HG02642 (cell line): ENCODE data around the gene UMPS.
A peak's percentile ranks its signal among the peaks of the same experiment; 100 is the strongest.
"Not testable (repeated sequence)": the region's sequence is repeated elsewhere in the genome, so short reads cannot be mapped to it uniquely, and the experiment has no call there.

Experiments
- ATAC-seq: cut with Tn5 transposase; IDR thresholded peaks from one replicate; pipeline ENCODE4 v1.9.1; 2021; ENCODE audit warnings: mild to moderate bottlenecking; ENCODE audit not compliant: unreplicated experiment, poor library complexity

Gene UMPS

GRCh38 chr3:124705552-124705951, 24.7 kb upstream of the UMPS start:
- no peak for ATAC-seq

DNA sequence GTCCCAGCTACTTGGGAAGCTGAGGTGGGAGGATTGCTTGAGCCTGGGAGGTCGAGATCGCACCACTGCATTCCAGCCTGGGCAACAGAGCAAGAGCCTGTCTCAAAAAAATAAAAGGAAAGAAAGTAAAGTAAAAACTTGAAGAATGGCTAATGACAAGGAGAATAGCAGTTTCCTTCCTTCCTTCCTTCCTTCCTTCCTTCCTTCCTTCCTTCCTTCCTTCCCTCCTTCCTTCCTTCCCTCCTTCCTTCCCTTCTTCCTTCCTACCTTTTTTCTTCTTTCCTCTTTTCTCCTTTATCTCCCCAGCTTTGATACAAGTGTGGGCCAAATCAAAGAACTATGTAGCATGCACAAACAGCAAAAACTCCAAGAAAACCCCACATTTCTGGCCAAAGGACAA, 23.0 kb upstream of the UMPS start:
- ATAC-seq: not testable (repeated sequence)

DNA sequence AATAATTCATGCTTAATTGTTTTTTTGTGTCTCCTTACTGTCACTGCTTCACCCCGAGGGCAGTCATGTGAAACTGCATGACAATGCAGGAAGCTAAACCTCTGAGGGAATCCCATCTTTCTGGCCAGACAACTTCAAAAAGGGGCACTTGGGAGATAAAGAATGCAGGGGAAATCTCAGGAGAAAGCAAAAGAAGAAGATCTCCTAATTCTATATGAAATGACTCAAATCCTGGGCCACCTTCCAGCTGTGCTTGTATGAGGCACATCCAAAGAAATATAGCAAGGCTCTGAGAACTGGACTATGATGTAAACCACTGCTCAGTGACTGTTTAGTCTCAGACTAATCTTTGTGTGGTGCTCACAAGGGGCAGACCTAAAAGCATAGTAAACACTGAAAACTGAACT, 22.6 kb upstream of the UMPS start:
- ATAC-seq: no peak

DNA sequence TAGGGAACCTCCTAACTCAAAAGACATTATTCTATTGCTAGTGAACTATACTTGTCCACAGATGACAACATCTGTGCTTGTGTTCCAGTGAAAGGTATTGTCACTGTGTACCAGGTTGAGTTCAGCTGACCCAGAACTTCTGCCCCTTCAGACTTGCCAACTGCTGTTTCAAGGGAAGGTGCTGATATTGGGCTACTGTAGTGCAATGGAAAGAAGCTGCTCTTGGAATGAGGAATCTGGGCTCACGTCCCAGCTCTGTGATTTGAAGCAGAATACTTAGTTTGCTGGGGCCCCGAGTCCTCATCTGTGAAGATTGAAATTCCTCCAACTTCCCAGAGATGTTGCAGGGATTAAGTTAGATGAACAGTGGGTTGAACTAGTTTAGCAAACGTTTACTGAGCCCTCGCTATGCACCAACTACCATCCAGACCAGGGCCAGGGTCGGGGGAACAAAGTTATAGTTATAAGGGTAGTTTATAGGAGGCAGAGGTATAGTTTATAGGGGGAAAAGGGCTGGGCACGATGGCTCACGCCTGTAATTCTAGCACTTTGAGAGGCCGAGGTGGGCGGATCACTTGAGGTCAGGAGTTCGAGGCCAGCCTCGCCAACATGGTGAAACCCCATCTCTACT, 15.9 kb upstream of the UMPS start:
- no peak for ATAC-seq

GRCh38 chr3:124722589-124722988, 7.7 kb upstream of the UMPS start:
- no peak for ATAC-seq

DNA sequence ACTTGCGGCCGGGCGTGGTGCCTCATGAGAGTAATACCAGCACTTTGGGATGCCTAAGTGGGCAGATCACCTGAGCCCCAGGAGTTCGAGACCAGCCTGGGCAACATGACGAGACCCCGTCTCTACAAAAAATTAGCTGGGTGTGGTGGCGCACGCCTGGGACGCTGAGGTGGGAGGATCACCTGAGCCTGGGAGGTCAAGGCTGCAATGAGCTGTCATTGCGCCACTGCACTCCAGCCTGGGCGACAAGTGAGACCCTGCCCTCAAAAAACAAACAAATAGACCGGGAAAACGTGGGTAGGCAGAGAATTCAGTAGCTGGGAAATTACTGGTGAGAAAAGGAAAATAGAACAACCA, 667 bp downstream of the UMPS start:
- ATAC-seq: no peak

- ATAC-seq: no peak
These were observed 1.5 kb downstream of the UMPS start for GRCh38 chr3:124731760-124732159.

DNA sequence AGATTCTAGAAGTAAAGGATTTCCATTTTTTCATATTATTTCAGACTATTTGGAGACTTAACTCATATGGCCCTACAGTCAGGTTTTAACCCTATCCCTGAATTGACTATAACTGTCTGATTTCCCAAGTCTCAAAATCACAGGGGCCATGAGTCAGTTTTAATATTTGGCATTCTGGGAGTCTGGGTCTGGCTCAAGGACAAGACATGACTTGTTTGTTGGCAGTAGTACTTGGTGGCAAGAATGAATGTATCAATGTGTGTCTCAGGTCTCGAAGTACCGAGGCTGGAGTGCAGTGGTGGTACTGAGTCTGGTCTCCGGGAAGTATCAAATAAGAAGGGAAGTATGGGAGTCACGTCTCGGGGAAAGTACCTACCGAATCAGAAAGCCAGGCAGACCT, 10.8 kb downstream of the UMPS start:
- no peak for ATAC-seq

DNA sequence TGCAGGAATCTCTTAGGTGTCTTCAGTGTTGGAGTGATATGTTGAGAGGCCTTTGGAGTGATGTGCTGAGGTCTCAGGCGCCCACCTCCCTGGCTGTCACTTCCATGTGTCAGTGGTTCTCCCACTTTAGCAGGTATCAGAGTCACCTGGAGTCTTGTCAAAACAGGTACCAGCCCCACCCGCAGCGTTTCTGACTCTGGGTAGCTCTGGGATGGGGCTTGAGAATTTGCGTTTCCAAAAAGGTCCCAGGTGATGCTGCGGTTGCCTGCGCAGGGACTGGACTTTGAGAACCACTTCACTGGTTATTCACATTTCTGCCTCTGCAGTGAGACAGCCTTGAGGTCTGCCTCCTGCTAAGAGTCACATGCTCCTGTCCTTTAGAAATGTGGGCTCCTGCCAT, 15.5 kb downstream of the UMPS start:
- ATAC-seq: no peak

DNA sequence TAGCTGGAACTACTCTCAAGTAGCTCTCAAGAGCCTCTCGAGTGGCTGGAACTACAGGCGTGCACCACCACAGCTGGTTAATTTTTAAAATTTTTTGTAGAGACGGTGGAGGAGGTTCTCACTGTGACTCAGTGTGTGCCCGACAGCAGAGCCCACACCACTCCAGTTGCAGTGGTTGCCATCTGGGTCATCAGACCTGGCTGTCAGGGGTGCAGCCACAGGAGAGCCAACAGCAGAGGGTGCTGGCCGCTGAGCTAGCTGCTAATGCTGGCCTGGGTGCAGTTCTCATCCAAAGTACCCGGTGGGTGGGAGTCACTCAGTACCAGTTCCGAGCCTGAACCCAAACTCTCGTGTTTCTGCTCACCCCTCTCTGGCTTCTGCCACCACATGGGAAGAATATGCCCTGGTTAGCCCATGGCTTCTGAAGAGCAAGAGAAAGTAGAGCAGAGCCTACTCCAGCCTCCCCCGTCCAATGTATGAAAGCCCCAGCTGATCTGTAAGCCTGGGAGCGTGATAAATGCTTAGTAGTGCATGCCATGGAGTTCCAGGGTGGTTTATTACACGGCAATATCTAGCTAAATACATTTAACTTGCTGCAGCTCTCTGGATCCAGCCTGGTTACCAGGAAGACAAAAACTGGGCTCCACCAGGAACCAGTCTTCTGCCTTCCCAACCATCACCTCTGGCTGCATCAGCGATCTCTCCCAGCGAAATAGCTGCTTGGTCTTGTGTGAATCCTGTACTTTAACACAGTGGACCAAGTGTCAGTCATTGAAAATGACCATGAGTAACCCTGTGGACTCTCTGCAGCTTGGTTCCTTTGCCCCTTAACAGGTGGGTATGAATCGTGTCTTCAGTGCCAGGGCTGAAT, 17.1 kb downstream of the UMPS start:
- ATAC-seq: no peak

- ATAC-seq: no peak
These were observed 18.4 kb downstream of the UMPS start for GRCh38 chr3:124748560-124749198.

DNA sequence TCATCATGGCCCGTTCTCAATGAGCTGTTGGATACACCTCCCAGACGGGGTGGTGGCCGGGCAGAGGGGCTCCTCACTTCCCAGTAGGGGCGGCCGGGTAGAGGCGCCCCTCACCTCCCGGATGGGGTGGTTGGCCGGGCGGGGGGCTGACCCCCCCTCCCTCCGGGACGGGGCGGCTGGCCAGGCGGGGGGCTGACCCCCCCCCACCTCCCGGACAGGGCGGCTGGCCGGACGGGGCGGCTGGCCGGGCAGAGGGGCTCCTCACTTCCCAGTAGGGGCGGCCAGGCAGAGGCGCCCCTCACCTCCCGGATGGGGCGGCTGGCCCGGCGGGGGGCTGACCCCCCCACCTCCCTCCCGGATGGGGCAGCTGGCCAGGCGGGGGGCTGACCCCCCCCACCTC, 19.6 kb downstream of the UMPS start:
- not testable (repeated sequence) for ATAC-seq

DNA sequence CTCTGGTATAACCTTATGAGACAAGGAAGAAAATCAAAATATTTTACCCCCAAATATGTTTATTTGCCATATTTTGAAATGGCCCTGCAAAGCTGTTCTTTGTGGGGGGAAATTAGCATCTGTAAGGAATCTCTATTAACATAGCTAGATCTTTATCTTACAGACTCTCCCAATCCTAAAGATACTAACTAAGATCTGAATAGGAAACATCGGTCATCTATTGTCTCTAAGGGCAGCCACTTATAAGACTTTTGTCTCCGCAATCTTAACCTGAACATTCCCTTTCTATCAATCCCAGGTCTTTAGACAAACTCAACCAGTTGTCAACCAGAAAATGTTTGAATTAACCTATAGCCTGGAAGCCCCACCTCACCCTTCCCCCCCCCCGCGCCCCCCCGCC, 21.2 kb downstream of the UMPS start:
- no peak for ATAC-seq

DNA sequence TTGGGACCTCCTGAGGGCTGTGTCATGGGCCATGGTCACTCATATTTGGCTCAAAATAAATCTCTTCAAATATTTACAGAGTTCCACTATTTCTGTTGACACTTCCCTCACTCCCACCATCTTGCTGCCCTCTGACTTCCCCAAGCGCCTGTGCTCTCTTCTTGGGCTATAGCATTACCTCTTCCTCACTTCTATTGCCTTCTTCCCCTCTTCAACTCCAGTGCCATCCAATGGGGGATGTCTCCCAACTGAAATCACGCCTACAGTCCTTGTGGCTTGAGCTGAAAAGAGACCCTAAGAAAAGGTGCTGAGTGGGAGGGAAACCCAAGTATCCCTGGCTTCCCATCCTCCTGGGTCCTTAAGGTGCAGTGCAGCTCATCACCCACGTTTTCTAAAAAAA, 21.8 kb downstream of the UMPS start:
- no peak for ATAC-seq

- not testable (repeated sequence) for ATAC-seq
These were observed 27.7 kb downstream of the UMPS start for GRCh38 chr3:124757926-124758325.

GRCh38 chr3:124758851-124759635, 28.8 kb downstream of the UMPS start:
- no peak for ATAC-seq

- no peak for ATAC-seq
These were observed 29.6 kb downstream of the UMPS start for GRCh38 chr3:124759666-124760401.

DNA sequence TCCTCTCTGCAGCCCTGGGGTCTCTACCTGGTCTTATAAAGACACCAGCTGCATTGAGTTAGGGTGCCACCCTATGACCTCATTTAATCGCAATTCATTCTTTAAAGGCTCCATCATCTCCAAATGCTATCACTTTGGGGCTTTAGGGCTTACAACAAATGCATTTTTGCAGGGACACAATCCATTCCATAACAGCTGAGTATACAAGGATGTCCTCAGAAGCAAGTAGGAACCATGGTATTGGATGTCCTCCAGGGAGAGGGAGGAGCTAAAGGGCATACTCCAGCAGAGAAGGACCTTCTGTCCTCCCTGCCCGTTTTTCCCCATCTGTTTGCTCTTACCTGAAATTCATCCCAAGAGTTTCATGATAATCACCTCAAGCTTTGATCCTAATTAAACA, 30.3 kb downstream of the UMPS start:
- ATAC-seq: no peak

GRCh38 chr3:124761250-124761796, 31.1 kb downstream of the UMPS start:
- peak; percentile 69 for ATAC-seq
